Stimulated activated naive B cell treated with anti-CD40 and anti-IgM and Interleukin-4, amounts not matched to agents 10 μg/mL and 1 μg/mL and 100 μg/mL, for 72 hours (primary cell): ENCODE data around the gene GALP.
"Not testable (repeated sequence)": the region's sequence is repeated elsewhere in the genome, so short reads cannot be mapped to it uniquely, and the experiment has no call there.

Experiments used
- ATAC-seq, 2 donors: fragments of 150-1000 bp; cut with Tn5 transposase; replicated peaks; 2 replicates each; pipeline ENCODE4 v1.10.0; 2021; ENCODE audit warnings: moderate library complexity in 1 of 2
- DNase-seq: peaks from one replicate; pipeline ENCODE4 v3.0.0; 2021
- H3K27ac Mint-ChIP-seq: one replicate; pipeline ENCODE4 v1.8.0; 2022; ENCODE audit warnings: mild to moderate bottlenecking, mixed read lengths
- H3K27me3 Mint-ChIP-seq, 2 donors: one replicate each; pipeline ENCODE4 v1.8.0; 2022; ENCODE audit warnings: mixed read lengths in 2 of 2
- H3K36me3 Mint-ChIP-seq, 2 donors: one replicate each; pipeline ENCODE4 v1.8.0; 2022; ENCODE audit warnings: mixed read lengths in 2 of 2, mild to moderate bottlenecking in 1 of 2
- H3K4me1 Mint-ChIP-seq, 2 donors: one replicate each; pipeline ENCODE4 v1.8.0; 2022; ENCODE audit warnings: mixed read lengths in 2 of 2, mild to moderate bottlenecking in 1 of 2
- H3K4me3 Mint-ChIP-seq, 2 donors: one replicate each; pipeline ENCODE4 v1.8.0; 2022; ENCODE audit warnings: mild to moderate bottlenecking in 2 of 2, mixed read lengths in 2 of 2, moderate library complexity in 1 of 2
- H3K9me3 Mint-ChIP-seq, 2 donors: one replicate each; pipeline ENCODE4 v1.8.0; 2022; ENCODE audit warnings: mixed read lengths in 2 of 2, mild to moderate bottlenecking in 1 of 2

GALP gene

GRCh38 chr19:56189785-56190184 lies 14.0 kb downstream of the GALP start:
- no peak for ATAC-seq

GRCh38 chr19:56191115-56191514 lies 15.3 kb downstream of the GALP start:
- Mint-ChIP-seq H3K36me3 (no peaks in the 10 kb centered on the region), H3K4me1 (no peaks in the 10 kb centered on the region), H3K9me3 (no peaks in the 10 kb centered on the region), H3K4me3 (no peak overlapping the region), H3K27ac (no peak overlapping the region), H3K27me3 (peaks cover 4 to 6% of the 10 kb centered on the region in 2 donors)
- ATAC-seq = no peak
- DNase-seq = no peak

More at GRCh38 chr19:56189785-56190184, 14.0 kb downstream of the GALP start:
- no peaks in the 10 kb centered on the region for H3K36me3 Mint-ChIP-seq
- no peak overlapping the region for H3K27ac Mint-ChIP-seq
- no peak for DNase-seq
- H3K4me1 Mint-ChIP-seq = no peaks in the 10 kb centered on the region
- peaks cover 13 to 14% of the 10 kb centered on the region in 2 donors for H3K27me3 Mint-ChIP-seq
- no peak overlapping the region for H3K4me3 Mint-ChIP-seq
- H3K9me3 Mint-ChIP-seq = no peaks in the 10 kb centered on the region

GRCh38 chr19:56191711-56192110 lies 15.9 kb downstream of the GALP start:
- Mint-ChIP-seq H3K27me3 (peaks cover 4 to 6% of the 10 kb centered on the region in 2 donors), H3K27ac (no peak overlapping the region), H3K36me3 (no peaks in the 10 kb centered on the region), H3K4me3 (no peak overlapping the region), H3K4me1 (no peaks in the 10 kb centered on the region), H3K9me3 (no peaks in the 10 kb centered on the region)
- no peak for DNase-seq
- no peak for ATAC-seq

GRCh38 chr19:56193981-56194640 lies 18.3 kb downstream of the GALP start:
- Mint-ChIP-seq H3K36me3 (no peaks in the 10 kb centered on the region), H3K4me3 (no peak overlapping the region), H3K9me3 (no peaks in the 10 kb centered on the region), H3K27ac (no peak overlapping the region), H3K4me1 (no peaks in the 10 kb centered on the region), H3K27me3 (peaks cover 4 to 15% of the 10 kb centered on the region in 2 donors)
- ATAC-seq = no peak
- DNase-seq = no peak

- H3K27ac Mint-ChIP-seq, H3K36me3 Mint-ChIP-seq, H3K9me3 Mint-ChIP-seq, DNase-seq, ATAC-seq, H3K4me1 Mint-ChIP-seq, H3K4me3 Mint-ChIP-seq, H3K27me3 Mint-ChIP-seq: not testable (repeated sequence)
Measured at GRCh38 chr19:56197646-56198045, 21.8 kb downstream of the GALP start, which contains the start of gene ZSCAN5B. Gene ZSCAN5B (minus strand): TSS chr19:56197783. CDS start chr19:56193052, 4,731 bp downstream.

- no peak for DNase-seq
- H3K4me3 Mint-ChIP-seq = no peak overlapping the region
- no peaks in the 10 kb centered on the region for H3K36me3 Mint-ChIP-seq
- H3K27ac Mint-ChIP-seq = no peak overlapping the region
- no peak for ATAC-seq
- no peaks in the 10 kb centered on the region for H3K4me1 Mint-ChIP-seq
- H3K27me3 Mint-ChIP-seq = peaks cover 0 to 9% of the 10 kb centered on the region in 2 donors
- no peaks in the 10 kb centered on the region for H3K9me3 Mint-ChIP-seq
Measured at GRCh38 chr19:56199687-56200086, 23.9 kb downstream of the GALP start.

- H3K27ac Mint-ChIP-seq = no peak within 1 kb of the TSS
- DNase-seq (no peak), ATAC-seq (no peak)
- H3K4me1 Mint-ChIP-seq = no peaks in the 10 kb centered on the region
- H3K36me3 Mint-ChIP-seq = no peaks in the 10 kb centered on the region
- H3K4me3 Mint-ChIP-seq = no peak within 1 kb of the TSS
- no peaks in the 10 kb centered on the region for H3K9me3 Mint-ChIP-seq
- peaks cover 1 to 25% of the 10 kb centered on the region in 2 donors for H3K27me3 Mint-ChIP-seq
Measured at GRCh38 chr19:56201973-56202372, 26.2 kb downstream of the GALP start, which contains the start of gene ZSCAN5C. Gene ZSCAN5C (plus strand): TSS chr19:56202273. CDS start chr19:56205914, 3,641 bp downstream.

- not testable (repeated sequence) for H3K27ac Mint-ChIP-seq, DNase-seq, H3K9me3 Mint-ChIP-seq, ATAC-seq, H3K4me3 Mint-ChIP-seq, H3K36me3 Mint-ChIP-seq, H3K4me1 Mint-ChIP-seq
- peaks cover 15 to 18% of the 10 kb centered on the region in 2 donors for H3K27me3 Mint-ChIP-seq
Measured at GRCh38 chr19:56207581-56207980, 31.8 kb downstream of the GALP start.

GRCh38 chr19:56209091-56209490 lies 33.3 kb downstream of the GALP start:
- Mint-ChIP-seq H3K27me3 (peaks cover 19 to 21% of the 10 kb centered on the region in 2 donors), H3K36me3 (no peaks in the 10 kb centered on the region), H3K4me1 (no peaks in the 10 kb centered on the region), H3K9me3 (no peaks in the 10 kb centered on the region), H3K27ac (no peak overlapping the region), H3K4me3 (no peak overlapping the region)
- DNase-seq (no peak), ATAC-seq (no peak)

GRCh38 chr19:56210036-56210435 lies 34.2 kb downstream of the GALP start:
- H3K4me1 Mint-ChIP-seq, H3K27ac Mint-ChIP-seq, H3K4me3 Mint-ChIP-seq, H3K9me3 Mint-ChIP-seq, H3K36me3 Mint-ChIP-seq, DNase-seq, ATAC-seq: not testable (repeated sequence)
- H3K27me3 Mint-ChIP-seq = peaks cover 29 to 30% of the 10 kb centered on the region in 2 donors

GRCh38 chr19:56211718-56212117 lies 35.9 kb downstream of the GALP start:
- H3K27me3 Mint-ChIP-seq = peaks cover 27 to 36% of the 10 kb centered on the region in 2 donors
- no peak for ATAC-seq
- H3K4me3 Mint-ChIP-seq = no peak overlapping the region
- no peaks in the 10 kb centered on the region for H3K4me1 Mint-ChIP-seq
- H3K27ac Mint-ChIP-seq = no peak overlapping the region
- DNase-seq = no peak
- H3K9me3 Mint-ChIP-seq = no peaks in the 10 kb centered on the region
- no peaks in the 10 kb centered on the region for H3K36me3 Mint-ChIP-seq

- H3K4me3 Mint-ChIP-seq = peak overlapping the region; percentile 66 to 73
- ATAC-seq (peak; percentile 90 to 93), DNase-seq (peak; percentile 38)
- H3K27ac Mint-ChIP-seq = no peak overlapping the region
- H3K9me3 Mint-ChIP-seq = no peaks in the 10 kb centered on the region
- peaks cover 9 to 15% of the 10 kb centered on the region in 2 donors for H3K36me3 Mint-ChIP-seq
- peaks cover 0 to 4% of the 10 kb centered on the region in 2 donors for H3K4me1 Mint-ChIP-seq
- H3K27me3 Mint-ChIP-seq = peaks cover 25 to 45% of the 10 kb centered on the region in 2 donors
Measured at GRCh38 chr19:56217039-56217949, 41.5 kb downstream of the GALP start.

- H3K4me3 Mint-ChIP-seq = no peak overlapping the region
- peaks cover 20 to 45% of the 10 kb centered on the region in 2 donors for H3K27me3 Mint-ChIP-seq
- H3K27ac Mint-ChIP-seq = no peak overlapping the region
- peaks cover 0 to 4% of the 10 kb centered on the region in 2 donors for H3K4me1 Mint-ChIP-seq
- no peak for ATAC-seq
- no peaks in the 10 kb centered on the region for H3K9me3 Mint-ChIP-seq
- no peak for DNase-seq
- H3K36me3 Mint-ChIP-seq = peaks cover 22 to 31% of the 10 kb centered on the region in 2 donors
Measured at GRCh38 chr19:56218961-56219360, 43.2 kb downstream of the GALP start.

- DNase-seq, H3K4me3 Mint-ChIP-seq, H3K27ac Mint-ChIP-seq, ATAC-seq, H3K4me1 Mint-ChIP-seq, H3K9me3 Mint-ChIP-seq: not testable (repeated sequence)
- Mint-ChIP-seq H3K36me3 (peaks cover 25 to 31% of the 10 kb centered on the region in 2 donors), H3K27me3 (peaks cover 4 to 24% of the 10 kb centered on the region in 2 donors)
Measured at GRCh38 chr19:56221442-56221841, 45.6 kb downstream of the GALP start.
